ENCODE data around the gene FGF4. TPM values are rescaled to one million over a fixed set of nuclear protein-coding genes. Genes with fewer than 3 reads are reported as not detected.

FGF4 gene
- total RNA-seq, 2 donors from 2014 or later: 0.27 to 3.5 TPM

GRCh38 chr11:69731110-69731509 lies 44.0 kb downstream of the FGF4 start:
- H3K4me3 Mint-ChIP-seq: no peak overlapping the region
- WGBS, 2 experiments (ENCODE audit: insufficient coverage in 1 of 2, insufficient read length in 1 of 2): 93 to 94% methylated on average over 8 to 11 of the region's 11 CpGs

GRCh38 chr11:69730500-69730899 lies 44.6 kb downstream of the FGF4 start:
- Histone ChIP-seq H3K9me3 (ENCODE audit: control insufficient read depth, low read length) (no peaks in the 10 kb centered on the region), H3K27ac (ENCODE audit: low read depth, low read length) (no peak overlapping the region), H3K9ac (ENCODE audit: extremely low read depth, low read length, poor library complexity, severe bottlenecking) (no peak overlapping the region), H3K27me3 (ENCODE audit: control insufficient read depth, insufficient read depth, low read length, poor library complexity, severe bottlenecking) (no peaks in the 10 kb centered on the region), H3K4me3 (ENCODE audit: low read length) (no peak overlapping the region), H3K4me1 (ENCODE audit: control insufficient read depth, insufficient read depth, low read length) (no peaks in the 10 kb centered on the region), H3K36me3 (ENCODE audit: control insufficient read depth, insufficient read depth, low read length) (no peaks in the 10 kb centered on the region)
- no peak overlapping the region for H3K4me3 Mint-ChIP-seq
- H3K27ac Mint-ChIP-seq: no peak overlapping the region
- DNase-seq: no peak
- peaks cover 5% of the 10 kb centered on the region for H3K27me3 Mint-ChIP-seq (ENCODE audit: insufficient read depth)
- no peaks in the 10 kb centered on the region for H3K36me3 Mint-ChIP-seq (ENCODE audit: low read depth)
- peaks cover 15% of the 10 kb centered on the region for H3K9me3 Mint-ChIP-seq
- 92 to 97% methylated on average over 6 to 8 of the region's 8 CpGs for WGBS, 2 experiments (ENCODE audit: insufficient coverage in 1 of 2, insufficient read length in 1 of 2)
- TF ChIP-seq, protein P1, sequence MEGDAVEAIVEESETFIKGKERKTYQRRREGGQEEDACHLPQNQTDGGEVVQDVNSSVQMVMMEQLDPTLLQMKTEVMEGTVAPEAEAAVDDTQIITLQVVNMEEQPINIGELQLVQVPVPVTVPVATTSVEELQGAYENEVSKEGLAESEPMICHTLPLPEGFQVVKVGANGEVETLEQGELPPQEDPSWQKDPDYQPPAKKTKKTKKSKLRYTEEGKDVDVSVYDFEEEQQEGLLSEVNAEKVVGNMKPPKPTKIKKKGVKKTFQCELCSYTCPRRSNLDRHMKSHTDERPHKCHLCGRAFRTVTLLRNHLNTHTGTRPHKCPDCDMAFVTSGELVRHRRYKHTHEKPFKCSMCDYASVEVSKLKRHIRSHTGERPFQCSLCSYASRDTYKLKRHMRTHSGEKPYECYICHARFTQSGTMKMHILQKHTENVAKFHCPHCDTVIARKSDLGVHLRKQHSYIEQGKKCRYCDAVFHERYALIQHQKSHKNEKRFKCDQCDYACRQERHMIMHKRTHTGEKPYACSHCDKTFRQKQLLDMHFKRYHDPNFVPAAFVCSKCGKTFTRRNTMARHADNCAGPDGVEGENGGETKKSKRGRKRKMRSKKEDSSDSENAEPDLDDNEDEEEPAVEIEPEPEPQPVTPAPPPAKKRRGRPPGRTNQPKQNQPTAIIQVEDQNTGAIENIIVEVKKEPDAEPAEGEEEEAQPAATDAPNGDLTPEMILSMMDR (conservative IDR thresholded peaks at IDR 0.05): no peak
- H3K4me1 Mint-ChIP-seq: peaks cover 8% of the 10 kb centered on the region

More at GRCh38 chr11:69731110-69731509, 44.0 kb downstream of the FGF4 start:
- H3K4me3 ChIP-seq (ENCODE audit: low read length): no peak overlapping the region
- peaks cover 15% of the 10 kb centered on the region for H3K9me3 Mint-ChIP-seq
- H3K4me1 ChIP-seq (ENCODE audit: control insufficient read depth, insufficient read depth, low read length): no peaks in the 10 kb centered on the region
- H3K9ac ChIP-seq (ENCODE audit: extremely low read depth, low read length, poor library complexity, severe bottlenecking): no peak overlapping the region
- H3K27ac ChIP-seq (ENCODE audit: low read depth, low read length): no peak overlapping the region
- TF ChIP-seq, protein P1 (conservative IDR thresholded peaks at IDR 0.05): no peak
- H3K27ac Mint-ChIP-seq: no peak overlapping the region
- H3K9me3 ChIP-seq (ENCODE audit: control insufficient read depth, low read length): no peaks in the 10 kb centered on the region
- H3K36me3 Mint-ChIP-seq (ENCODE audit: low read depth): no peaks in the 10 kb centered on the region
- H3K36me3 ChIP-seq (ENCODE audit: control insufficient read depth, insufficient read depth, low read length): no peaks in the 10 kb centered on the region
- peaks cover 8% of the 10 kb centered on the region for H3K4me1 Mint-ChIP-seq
- H3K27me3 ChIP-seq (ENCODE audit: control insufficient read depth, insufficient read depth, low read length, poor library complexity, severe bottlenecking): no peaks in the 10 kb centered on the region
- DNase-seq: no peak
- peaks cover 5% of the 10 kb centered on the region for H3K27me3 Mint-ChIP-seq (ENCODE audit: insufficient read depth)

DNA sequence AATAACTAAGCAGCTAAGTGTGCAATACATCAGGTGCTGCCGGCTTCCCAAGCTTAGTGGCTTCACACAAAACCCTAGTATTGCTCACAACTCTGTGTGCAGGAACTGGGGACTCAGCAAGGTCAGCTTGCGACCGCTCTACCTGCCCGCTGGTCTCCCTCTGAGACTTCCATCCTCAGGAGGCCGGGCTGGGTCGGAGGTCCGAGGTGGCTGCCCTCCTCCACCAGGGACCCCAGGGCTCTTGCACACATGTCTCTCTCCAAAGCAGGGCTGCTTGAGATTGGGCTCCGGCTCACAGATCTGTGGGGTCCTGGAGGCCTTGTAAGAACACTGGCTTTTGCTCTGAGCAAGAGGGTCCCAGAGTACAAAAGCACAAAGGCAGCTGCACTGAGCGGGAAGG lies 45.9 kb downstream of the FGF4 start:
- WGBS, 2 experiments (ENCODE audit: insufficient coverage in 1 of 2, insufficient read length in 1 of 2): 92 to 100% methylated on average over 8 to 9 of the region's 9 CpGs
- H3K27me3 ChIP-seq (ENCODE audit: control insufficient read depth, insufficient read depth, low read length, poor library complexity, severe bottlenecking): no peaks in the 10 kb centered on the region
- no peak overlapping the region for H3K4me3 ChIP-seq (ENCODE audit: low read length)
- no peaks in the 10 kb centered on the region for H3K9me3 ChIP-seq (ENCODE audit: control insufficient read depth, low read length)
- H3K36me3 ChIP-seq (ENCODE audit: control insufficient read depth, insufficient read depth, low read length): no peaks in the 10 kb centered on the region
- H3K27me3 Mint-ChIP-seq (ENCODE audit: insufficient read depth): peaks cover 5% of the 10 kb centered on the region
- TF ChIP-seq, protein P1 (conservative IDR thresholded peaks at IDR 0.05): no peak
- H3K9ac ChIP-seq (ENCODE audit: extremely low read depth, low read length, poor library complexity, severe bottlenecking): no peak overlapping the region
- H3K4me1 Mint-ChIP-seq: peaks cover 8% of the 10 kb centered on the region
- no peak overlapping the region for H3K27ac Mint-ChIP-seq
- H3K9me3 Mint-ChIP-seq: peaks cover 6% of the 10 kb centered on the region
- no peaks in the 10 kb centered on the region for H3K4me1 ChIP-seq (ENCODE audit: control insufficient read depth, insufficient read depth, low read length)
- H3K4me3 Mint-ChIP-seq: no peak overlapping the region
- H3K27ac ChIP-seq (ENCODE audit: low read depth, low read length): no peak overlapping the region
- H3K36me3 Mint-ChIP-seq (ENCODE audit: low read depth): no peaks in the 10 kb centered on the region
- DNase-seq: peak; percentile 43
